Activated T-cell treated with anti-CD3 and anti-CD28 coated beads for 4 hours (primary cell): Measurements from ENCODE around the gene CNOT6.
"Not testable (repeated sequence)": the region's sequence is repeated elsewhere in the genome, so short reads cannot be mapped to it uniquely, and the experiment has no call there.

Experiments used
- DNase-seq: peaks from one replicate; pipeline ENCODE4 v3.0.0-alpha.2; 2020

CNOT6 gene

DNA sequence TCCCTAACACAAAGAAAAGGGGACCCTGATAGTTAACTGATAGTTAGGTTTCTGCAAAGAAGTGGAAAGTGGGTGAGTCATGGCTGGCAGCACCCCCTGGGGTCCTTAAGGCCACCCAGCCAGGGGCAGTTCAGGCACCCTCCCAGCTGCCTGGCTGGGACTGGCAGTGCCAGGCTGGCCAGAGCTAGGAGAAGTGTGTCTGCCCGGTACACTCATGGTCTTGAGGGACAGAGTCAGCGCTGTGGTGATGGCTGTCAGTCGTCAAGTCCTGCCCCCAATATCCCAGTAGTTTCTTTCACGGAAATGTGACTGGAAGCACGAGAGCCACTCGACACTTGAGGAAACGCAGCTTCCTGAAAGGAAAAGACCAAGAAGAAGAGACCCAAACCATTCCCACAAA, 22.3 kb upstream of the CNOT6 start:
- DNase-seq = no peak

GRCh38 chr5:180472269-180472668, 21.9 kb upstream of the CNOT6 start:
- DNase-seq = no peak

DNA sequence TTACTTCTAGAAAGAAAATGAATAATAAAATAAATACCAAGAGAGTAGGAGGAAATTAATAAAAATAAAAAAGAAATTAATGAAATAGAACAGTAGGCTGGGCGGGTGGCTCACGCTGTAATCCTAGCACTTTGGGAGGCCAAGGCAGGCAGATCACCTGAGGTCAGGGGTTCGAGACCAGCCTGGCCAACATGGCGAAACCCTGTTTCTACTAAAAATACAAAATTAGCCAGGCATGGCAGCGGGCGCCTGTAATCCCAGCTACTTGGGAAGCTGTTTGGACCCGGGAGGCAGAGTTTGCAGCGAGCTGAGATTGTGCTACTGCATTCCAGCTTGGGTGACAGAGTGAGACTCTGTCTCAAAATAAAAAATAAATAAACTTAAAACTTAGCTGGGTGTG, 20.8 kb upstream of the CNOT6 start:
- DNase-seq = not testable (repeated sequence)

GRCh38 chr5:180474569-180474968, 19.6 kb upstream of the CNOT6 start:
- no peak for DNase-seq

GRCh38 chr5:180475969-180476524, 18.1 kb upstream of the CNOT6 start:
- DNase-seq = not testable (repeated sequence)

GRCh38 chr5:180484813-180485212, 9.4 kb upstream of the CNOT6 start:
- DNase-seq = no peak

GRCh38 chr5:180486636-180487149, 7.5 kb upstream of the CNOT6 start:
- DNase-seq = no peak

DNA sequence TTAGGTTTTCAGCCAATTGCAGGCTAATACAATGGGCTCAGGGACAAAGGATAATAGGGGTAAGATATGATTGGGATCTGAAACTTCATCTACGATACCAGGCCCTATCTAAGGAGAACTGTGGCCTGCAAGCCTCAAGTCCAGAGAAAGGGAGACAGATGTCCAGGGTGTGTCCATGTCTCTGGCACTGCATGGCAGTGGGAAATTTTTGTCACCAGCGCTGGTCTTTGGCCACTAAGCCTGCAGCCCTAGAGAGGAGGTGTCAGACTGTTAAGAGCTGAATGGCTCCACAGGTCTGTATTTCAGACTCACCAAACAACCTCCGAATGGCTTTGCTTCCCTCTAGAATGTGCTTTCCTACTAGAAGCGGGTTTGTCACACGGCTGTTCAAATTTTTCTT, 6.6 kb upstream of the CNOT6 start:
- no peak for DNase-seq

GRCh38 chr5:180491496-180491895, 2.7 kb upstream of the CNOT6 start:
- DNase-seq = no peak

- DNase-seq = no peak
Observed at GRCh38 chr5:180492226-180492903, 1.8 kb upstream of the CNOT6 start.

DNA sequence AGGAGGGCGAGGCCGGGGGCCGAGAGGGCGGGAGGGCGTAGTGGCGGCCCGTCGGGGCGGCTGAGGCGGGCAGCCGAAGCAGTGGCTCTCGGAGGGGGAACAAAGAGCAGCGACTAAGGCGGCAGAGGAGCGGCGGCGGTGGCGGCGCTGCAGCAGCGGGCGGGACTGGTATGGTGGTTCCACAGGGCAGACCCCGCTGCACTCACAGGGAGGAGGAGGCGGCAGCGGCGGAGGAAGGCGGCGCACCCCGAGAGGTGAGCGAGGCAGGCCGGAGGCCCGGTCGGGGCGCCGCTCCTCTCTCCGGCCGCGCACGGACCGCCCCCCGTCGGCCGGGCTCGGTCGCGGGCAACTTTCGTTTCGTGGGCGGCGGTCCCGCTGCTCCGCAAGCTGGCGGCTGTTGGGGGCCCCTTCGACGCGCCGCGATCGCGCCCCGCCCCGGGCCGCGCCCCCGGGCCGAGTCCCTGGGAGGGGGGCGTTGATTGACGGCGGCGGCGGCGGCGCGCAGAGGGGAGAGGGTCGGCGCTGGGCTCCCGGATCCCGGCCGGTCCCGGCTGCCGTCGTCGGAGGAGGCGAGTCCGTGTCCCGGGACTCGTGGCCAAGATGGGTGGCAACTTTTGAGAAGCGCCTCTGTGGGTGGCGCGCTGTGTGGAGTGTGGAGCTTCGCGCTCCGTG, 467 bp downstream of the CNOT6 start:
- DNase-seq = peak; percentile 21

DNA sequence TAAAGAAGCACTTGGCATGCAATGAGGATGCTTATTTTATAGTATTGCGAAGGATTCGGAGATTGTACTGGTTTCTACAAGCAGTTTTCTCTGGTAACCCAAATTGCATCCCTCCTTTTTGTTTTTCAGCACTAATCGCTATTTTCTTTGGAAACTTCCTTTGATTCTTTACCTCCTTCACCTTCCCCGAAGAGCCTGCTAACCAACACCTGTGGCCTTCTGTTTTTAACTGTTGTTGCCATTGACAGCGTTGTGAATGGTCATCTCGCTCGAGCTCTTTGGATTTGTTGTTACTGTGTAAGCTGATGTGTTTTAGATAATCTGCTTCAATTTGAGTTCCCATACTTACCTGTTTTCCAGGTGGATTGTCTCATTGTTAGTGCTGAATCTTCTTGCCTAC, 1.1 kb downstream of the CNOT6 start:
- DNase-seq = no peak

DNA sequence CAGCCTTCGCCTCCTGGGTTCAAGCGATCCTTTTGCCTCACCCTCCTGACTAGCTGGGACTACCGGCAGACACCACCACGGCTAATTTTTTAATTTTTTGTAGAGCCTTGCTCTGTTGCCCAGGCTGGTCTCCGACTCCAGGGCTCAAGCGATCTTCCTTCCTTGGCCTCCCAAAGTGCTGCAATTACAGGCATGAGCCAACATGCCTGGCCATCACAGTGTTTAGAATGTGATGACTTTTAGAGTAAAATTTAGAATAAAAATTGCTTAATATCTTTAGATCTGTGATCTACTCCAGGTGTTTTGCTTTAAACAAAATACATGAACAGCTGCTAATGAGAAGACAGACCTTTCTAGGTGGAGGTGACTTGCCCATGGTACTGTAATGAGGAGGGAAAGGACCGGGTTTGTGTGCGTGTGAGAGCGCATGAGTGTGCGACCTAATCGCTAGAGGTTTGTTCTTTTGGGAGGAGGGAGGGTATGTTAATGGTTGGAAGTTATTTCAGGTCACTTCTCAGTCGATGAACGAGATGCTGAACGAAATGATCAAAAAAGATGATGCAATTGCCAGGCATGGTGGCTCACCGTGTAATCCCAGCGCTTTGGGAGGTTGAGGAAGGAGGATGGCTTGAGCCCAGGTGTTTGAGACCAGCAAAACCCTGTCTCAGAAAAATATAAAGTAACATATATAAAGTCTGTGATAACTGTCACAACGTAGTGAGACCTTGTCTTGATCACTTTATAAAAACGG, 2.0 kb downstream of the CNOT6 start:
- DNase-seq = no peak

DNA sequence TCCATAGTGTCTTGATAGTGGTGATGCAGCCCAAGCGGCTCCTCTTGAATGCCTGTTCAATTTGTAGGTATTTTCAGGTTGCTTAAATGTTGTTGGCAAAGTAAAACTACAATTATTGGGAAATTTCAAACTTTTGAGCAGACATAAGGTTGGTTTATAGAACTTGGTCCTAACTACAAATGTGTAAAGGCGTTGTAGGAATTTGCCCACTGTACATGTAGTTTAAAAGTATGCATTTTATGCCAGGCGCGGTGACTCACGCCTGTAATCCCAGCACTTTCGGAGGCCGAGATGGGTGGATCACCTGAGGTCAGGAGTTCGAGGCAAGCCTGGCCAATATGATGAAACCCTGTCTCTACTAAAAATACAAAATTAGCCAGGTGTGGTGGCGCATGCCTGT, 2.6 kb downstream of the CNOT6 start:
- not testable (repeated sequence) for DNase-seq

- not testable (repeated sequence) for DNase-seq
Observed at GRCh38 chr5:180497865-180498264, 3.7 kb downstream of the CNOT6 start.

DNA sequence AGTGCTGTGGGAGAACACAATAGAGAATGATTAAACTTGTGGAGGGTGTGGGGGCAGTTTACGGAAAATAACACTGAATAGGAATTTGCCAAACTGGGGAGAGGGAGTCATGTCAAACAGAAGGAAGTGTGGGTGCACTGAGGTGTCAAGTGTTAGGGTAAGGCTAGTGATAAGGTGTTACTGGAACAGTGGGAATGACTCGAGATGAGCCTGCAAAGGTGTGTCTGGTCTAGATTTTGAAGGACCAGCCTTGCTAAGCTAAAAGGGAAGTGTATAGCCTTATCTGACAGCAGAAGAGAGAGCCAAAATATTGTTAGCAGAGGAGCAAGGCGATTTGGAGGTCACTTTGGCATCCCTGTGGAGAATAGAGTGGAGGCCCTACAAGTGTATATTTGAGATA, 4.2 kb downstream of the CNOT6 start:
- DNase-seq = no peak

DNA sequence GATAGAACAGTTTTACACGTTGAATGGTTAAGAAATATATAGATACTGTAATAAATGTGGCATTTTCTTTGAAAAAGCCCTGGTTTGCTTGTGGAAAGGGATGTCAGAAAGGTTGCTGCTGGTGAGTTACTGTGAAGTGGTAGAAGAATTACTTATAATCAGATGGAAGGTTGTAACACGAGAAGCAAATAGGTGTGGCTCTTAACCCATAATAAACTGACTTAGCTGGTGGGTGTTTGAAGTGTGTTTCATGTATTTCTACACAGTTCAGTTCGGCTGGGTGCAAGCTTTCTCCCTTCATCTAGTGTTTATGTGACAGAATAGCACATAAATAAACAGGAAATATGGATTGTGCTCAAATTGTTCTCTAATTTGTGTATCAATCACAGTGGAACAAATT, 5.5 kb downstream of the CNOT6 start:
- no peak for DNase-seq

DNA sequence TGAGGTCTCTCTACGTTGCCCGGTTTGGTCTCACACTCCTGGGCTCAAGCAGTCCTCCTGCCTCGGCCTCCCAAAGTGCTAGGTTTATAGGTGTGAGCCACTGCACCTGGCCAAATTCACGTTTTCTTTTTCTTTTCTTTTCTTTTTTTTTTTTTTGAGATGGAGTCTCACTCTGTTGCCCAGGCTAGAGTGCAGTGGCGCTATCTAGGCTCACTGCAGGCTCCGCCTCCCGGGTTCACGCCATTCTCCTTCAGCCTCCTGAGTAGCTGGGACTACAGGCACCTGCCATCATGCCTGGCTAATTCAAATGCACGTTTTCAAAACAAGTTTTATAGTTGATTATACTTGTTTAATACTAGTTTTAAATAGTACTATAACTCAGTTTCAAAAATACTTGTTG, 6.1 kb downstream of the CNOT6 start:
- DNase-seq = not testable (repeated sequence)

DNA sequence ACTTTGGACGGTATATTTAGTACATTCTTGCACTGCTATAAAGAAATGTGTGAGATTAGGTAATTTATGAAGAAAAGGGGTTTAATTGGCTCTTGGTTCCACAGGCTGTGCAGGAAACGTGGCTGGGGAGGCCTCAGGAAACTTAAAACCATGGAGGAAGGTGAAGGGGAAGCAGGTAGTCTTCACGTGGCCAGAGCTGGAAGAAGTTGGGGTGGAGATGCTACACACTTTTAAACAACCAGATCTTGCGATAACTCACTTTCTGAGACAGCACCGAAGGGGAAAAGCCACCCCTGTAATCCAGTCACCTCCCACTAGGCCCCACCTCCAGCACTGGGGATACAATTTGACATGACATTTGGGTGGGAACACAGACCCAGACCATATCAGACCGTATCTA, 13.5 kb downstream of the CNOT6 start:
- DNase-seq = no peak

DNA sequence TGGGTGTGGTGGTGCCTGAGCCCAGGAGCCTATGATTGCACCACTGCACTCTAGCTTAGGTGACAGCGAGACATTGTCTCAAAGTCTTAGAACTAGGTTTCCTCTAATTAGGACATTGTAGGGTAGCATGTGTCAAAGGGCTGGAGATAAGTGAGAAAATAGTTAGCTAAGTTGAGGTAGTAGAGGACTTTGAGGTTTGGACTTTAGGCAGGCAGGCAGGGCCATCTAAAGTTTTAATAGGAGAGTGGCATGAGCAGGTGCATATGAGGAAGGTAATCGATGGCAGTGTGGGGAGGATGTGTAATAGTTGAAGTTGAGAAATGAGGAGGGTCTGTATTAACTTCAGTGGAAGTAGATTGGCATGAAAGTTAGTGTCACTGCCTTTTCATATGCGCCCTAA, 21.1 kb downstream of the CNOT6 start:
- DNase-seq = no peak

DNA sequence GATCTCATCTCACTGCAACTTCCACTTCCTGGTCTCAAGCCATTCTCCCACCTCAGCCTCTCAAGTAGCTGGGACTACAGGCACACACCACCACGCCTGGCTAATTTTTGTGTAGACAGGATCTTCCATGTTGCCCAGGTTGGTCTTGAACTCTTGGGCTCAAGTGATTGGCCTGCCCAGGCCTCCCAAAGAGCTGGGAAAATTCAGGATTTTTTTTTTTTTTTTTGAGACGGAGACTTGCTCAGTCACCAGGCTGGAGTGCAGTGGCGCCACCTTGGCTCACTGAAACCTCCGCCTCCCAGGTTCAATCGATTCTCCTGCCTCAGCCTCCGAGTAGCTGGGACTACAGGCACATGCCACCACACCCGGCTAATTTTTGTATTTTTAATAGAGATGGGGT, 21.8 kb downstream of the CNOT6 start:
- not testable (repeated sequence) for DNase-seq

DNA sequence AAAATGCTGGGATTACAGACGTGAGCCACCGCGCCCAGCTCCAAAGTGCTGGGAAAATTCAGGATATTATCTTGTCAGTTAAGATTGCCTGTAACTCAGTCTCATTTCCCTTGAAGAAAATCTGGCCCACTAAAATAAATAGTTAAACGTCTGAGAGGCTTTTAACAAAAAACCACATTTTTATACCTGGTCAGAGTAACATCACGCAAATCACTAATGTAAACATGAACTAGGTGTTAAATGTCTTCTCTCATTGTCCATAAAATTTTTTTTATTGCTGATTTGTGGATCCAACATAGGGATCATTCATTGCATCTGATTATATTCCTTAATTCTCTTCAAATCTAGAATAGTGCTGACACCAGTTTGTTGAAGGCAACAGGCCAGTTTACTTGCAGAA, 22.3 kb downstream of the CNOT6 start:
- no peak for DNase-seq

- DNase-seq = no peak
Observed at GRCh38 chr5:180519098-180519497, 24.9 kb downstream of the CNOT6 start.

DNA sequence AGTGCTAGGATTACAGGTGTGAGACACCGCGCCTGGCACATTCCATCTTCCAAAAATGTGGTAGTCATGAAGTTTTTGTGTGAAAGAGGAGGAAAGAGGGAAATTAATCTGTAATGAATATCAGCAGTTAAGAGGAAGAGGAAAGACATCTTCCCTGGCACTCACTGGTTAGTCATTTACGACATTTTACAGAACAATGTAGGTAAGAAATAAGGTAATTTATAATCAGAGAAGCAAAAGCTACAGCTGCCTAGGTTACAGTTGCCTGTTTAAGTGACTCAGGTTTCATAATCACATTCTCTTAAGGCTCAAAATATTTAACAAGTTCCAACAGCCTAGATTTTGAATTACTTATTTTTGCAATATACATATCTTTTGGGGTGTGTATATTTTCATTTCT, 26.9 kb downstream of the CNOT6 start:
- DNase-seq = no peak
